LNCAP (cell line): ENCODE results near the gene IL17F.
A peak's percentile ranks its signal among the peaks of the same experiment; 100 is the strongest.

Source experiments
- TF ChIP-seq, protein P1 (sequence below): fragments of 450-650 bp; IDR thresholded peaks from 2 replicates; pipeline ENCODE4 v1.5.1; 2017; ENCODE audit warnings: mild to moderate bottlenecking

The IL17F gene

DNA sequence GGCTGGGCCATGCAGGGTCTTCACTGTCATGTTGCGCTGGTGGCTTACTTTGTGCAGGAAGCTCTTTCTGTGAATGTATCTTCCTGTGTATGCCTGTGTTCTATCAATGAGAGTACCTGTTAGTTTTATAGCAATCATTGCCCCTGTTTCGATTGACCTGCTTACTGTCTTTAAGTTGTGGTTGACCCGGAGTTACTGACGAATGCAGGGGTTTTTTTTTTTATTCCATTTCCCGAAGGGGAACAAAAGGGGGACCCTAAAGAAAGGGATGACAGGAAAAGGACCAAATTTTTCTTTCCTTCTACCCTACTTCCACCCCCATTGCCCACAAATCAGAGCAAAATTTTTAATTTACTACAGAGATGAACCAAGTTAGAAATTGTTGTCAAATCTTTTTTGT is at the start of gene IL17F:
IL17F (minus strand) TSS at position 101 of the 400 bp plus-strand sequence; CDS start at position 30, 71 bp downstream.
- TF ChIP-seq, protein P1, sequence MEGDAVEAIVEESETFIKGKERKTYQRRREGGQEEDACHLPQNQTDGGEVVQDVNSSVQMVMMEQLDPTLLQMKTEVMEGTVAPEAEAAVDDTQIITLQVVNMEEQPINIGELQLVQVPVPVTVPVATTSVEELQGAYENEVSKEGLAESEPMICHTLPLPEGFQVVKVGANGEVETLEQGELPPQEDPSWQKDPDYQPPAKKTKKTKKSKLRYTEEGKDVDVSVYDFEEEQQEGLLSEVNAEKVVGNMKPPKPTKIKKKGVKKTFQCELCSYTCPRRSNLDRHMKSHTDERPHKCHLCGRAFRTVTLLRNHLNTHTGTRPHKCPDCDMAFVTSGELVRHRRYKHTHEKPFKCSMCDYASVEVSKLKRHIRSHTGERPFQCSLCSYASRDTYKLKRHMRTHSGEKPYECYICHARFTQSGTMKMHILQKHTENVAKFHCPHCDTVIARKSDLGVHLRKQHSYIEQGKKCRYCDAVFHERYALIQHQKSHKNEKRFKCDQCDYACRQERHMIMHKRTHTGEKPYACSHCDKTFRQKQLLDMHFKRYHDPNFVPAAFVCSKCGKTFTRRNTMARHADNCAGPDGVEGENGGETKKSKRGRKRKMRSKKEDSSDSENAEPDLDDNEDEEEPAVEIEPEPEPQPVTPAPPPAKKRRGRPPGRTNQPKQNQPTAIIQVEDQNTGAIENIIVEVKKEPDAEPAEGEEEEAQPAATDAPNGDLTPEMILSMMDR: no peak

DNA sequence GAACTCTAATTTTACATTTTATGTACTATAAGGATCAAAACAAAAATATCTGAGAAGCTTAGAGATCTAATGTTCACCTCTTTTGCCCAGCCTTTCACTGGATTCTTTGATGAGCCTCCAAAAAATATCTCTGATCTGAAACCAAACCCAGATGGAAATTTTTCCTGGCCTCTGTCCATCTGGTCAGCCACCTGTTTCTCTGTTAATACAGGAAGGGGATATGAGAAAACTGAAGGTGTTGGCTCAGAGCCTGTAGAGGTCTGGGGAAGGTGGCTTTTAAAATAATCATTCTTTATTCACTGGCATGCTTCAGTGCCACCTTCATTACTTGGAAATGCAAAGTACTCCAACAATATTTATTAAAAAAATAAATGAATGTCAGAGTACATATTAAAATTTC is 48.8 kb upstream of the IL17F start:
- TF ChIP-seq, protein P1: no peak

DNA sequence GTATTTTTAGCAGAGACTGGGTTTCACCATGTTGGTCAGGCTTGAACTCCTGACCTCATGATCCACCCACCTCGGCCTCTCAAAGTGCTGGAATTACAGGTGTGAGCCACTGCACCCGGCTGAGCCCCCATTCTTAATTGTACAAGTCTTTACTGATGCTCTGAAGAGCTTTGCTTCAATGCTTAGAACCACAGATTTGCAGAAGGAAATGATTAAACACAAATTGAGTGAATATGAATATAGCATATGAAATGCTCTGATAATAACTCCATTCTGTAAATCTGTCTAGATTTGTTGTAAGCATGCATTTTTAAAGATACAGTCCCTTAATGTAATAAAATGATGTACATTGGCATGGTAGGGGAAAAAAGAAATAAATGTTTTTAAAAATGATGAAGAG is 44.5 kb upstream of the IL17F start:
- TF ChIP-seq, protein P1: no peak

DNA sequence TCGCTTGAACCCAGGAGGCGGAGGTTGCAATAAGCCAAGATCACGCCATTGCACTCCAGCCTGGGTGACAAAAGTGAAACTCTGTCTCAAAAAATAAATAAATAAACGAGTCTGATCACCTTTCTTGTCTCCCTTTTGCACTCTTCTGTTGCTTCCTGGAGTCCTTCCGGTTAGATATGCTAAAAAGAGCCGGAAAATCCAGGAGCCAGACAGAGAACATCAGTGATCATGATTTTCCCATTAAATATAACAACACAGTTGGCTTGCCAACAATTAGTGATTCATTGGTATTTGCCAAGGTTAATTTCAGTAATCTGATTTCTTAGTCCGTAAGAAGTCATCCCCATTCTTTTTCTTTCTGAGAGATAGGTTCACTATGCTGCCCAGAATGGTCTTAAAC is 43.9 kb upstream of the IL17F start:
- TF ChIP-seq, protein P1: no peak

DNA sequence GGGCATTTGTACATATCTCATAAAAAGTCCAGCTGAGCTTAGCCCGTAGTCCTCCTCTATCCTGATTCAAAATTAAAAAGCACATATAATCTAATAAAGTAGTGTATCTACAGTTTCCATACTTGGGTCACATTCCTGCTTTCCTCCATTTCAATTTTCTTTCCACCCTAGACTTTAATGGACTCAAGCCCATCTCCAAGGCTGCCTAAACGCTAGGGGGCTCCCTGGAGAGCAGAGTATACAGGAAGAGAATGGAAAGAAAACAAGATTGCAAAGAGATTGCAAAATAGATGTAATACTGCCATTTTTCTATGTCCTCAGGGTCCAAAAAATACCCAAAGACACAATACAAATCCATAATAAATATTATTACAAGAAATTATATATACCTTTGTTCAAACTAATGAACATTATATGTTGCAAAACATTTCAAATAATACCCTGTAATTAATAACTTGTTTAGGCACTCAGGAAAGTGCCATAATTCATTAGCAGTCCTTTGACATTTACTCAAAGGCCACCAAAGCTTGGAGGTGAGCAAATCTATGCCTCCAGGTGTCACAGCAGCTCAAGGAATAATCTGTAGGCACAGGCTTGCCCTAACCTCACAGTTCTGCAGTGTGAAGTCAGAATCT is 42.6 kb upstream of the IL17F start:
- TF ChIP-seq, protein P1: peak; percentile 73

DNA sequence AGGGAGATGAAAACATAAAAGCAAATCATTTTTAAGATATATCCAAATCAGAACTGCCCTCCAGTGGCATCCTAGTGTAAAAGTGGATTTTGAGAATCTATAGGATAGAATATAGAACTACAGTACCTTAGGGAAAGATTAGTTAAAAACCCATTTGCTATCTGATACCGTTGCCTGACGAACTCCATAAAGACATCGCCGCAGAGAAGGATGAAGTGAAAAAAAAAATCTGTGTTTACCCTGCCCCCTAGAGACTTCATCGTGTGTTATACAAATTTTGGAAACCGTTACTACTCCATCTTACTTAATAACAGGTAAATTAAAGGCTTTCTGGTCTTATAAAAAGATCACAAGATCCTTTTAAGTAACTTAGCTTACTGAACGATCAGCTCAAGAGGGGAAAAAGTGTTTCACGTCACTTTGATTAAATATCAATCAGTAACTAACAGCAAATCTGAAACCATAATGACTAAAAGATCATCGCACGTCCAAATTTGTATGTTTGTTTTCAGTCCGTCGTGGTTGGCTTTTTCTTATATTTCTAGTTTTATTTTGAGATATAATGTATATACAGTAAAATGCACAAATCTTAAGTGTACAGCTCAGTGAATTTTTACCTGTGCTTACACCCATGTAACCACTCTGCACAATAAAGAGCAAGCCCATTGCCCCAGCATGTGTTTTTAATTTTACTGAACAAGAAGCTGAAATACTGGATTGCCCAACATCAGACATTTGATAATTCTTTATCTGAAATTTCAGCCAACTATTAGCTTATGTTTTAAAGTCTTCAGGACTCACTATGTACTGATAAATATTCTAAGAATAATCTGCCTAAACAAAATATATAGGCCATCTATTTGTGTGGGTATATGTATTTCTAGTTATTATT is 41.1 kb upstream of the IL17F start:
- TF ChIP-seq, protein P1: no peak

DNA sequence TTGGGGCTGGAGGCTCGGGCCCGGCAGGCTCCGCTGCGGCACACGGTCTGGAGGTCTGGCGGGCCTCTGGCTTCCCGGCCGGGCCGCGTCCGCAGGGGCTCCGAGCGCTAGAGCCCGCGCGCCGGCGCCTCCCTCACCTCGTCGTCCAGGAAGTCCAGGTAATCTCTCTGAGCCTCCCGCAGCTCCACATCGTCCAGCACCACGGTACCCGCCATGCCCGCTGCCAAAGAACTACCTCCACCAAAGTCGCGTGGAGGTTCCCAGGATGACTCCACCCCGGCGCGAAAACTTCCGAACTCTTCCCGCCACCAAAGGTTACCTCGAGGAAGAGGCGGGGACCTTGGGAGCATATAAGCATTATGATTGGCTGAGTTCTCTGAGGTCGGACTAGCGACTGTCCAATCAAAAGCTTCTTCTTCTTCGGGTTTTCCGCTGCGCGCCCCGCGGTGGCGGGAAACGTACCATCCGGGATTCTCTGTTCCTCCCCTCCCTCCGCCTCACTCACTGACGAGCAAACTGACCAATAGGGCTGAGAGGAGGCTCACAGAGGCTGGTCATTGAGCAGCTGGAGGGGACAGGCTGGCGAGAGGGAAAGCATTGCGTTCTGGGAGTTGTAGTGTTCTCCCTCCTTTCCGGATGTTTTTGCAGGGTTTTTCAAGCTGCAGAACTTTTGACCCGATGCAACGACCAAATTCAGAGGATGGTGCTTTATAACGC is 40.3 kb upstream of the IL17F start, which contains the start of gene MCM3:
MCM3 (minus strand) TSS at position 283 of the 717 bp plus-strand sequence; CDS start at position 215, 68 bp downstream.
- TF ChIP-seq, protein P1: no peak
